HL-60 (cell line): Measurements from ENCODE around the gene WNT7A.

Source experiments
- DNase-seq, 2 experiments: peaks; one replicate each; pipeline ENCODE4 v3.0.0-alpha.2; 2010 to 2020; ENCODE audit warnings: low read depth in 1 of 2, low spot score in 1 of 2
- H3K27ac ChIP-seq: fragments of 250-450 bp; sonication (Bioruptor Pico); replicated peaks from 2 replicates; pipeline ENCODE4 v1.5.1; 2020; ENCODE audit warnings: mild to moderate bottlenecking, moderate library complexity
- H3K27me3 ChIP-seq: fragments of 250-450 bp; sonication (Bioruptor Pico); 2 replicates; pipeline ENCODE4 v1.5.1; 2021; ENCODE audit warnings: mild to moderate bottlenecking, moderate library complexity; ENCODE audit not compliant: insufficient read depth, poor library complexity, severe bottlenecking
- H3K4me3 ChIP-seq: replicated peaks from 2 replicates; pipeline ENCODE4 v1.5.1; 2011; ENCODE audit warnings: mild to moderate bottlenecking, control low read depth, low read length; ENCODE audit not compliant: insufficient read depth
- GABPA ChIP-seq: IDR thresholded peaks from 2 replicates; pipeline ENCODE4 v1.6.1; 2012; ENCODE audit warnings: low read depth
- POLR2AphosphoS5 ChIP-seq: IDR thresholded peaks from 2 replicates; pipeline ENCODE4 v1.6.1; 2012; ENCODE audit warnings: low read depth
- SPI1 ChIP-seq: IDR thresholded peaks from 2 replicates; pipeline ENCODE4 v1.6.1; 2012; ENCODE audit warnings: low read depth, mild to moderate bottlenecking, borderline replicate concordance
- TF ChIP-seq, protein P1 (sequence below): IDR thresholded peaks from 2 replicates; pipeline ENCODE4 v1.6.1; 2012; ENCODE audit warnings: low read depth; ENCODE audit not compliant: insufficient replicate concordance
- TF ChIP-seq, protein P2 (sequence below): IDR thresholded peaks from one replicate; pipeline ENCODE4 v1.5.1; 2011; ENCODE audit warnings: low read length, control low read depth, inconsistent platforms; ENCODE audit not compliant: insufficient read depth

The WNT7A gene

DNA sequence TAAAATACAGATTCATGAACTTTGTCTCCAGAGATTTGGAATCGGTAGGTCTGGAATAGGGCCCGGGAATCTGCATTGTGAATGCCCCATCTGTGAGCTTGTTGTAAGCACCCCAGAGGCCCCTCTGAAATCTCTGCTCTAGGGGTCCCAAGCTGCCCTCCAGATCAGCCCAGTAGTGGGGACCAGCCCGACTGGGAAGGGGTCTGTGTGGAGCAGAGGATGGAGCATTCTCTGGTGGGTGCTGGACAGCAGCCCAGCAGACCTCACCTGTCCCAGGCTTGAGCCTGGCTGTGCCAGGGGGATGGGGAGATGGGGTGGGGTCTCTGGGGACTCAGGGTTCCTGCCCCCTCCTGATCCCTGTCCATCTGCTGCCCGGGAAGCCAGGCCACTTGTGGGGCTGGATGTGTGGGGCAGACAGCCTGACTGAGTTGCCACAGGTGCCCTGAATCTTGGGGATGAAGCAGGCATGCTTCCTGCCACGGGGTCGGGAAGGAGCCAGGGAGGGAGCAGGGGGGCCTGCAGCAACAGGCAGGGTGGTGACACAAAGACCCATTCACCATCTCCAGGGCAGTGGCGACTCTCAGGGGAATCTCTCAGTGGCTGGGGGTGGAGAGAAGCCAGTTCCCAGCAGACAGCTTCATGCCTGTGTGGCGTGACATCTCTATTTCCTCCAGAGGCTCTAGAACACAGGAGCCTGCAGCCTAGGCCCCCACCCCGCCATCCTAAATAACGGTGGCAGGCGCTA lies 99.3 kb downstream of the WNT7A start:
- H3K27me3 ChIP-seq = peaks cover 9% of the 10 kb centered on the region
- no peak for DNase-seq
- TF ChIP-seq, protein P1, sequence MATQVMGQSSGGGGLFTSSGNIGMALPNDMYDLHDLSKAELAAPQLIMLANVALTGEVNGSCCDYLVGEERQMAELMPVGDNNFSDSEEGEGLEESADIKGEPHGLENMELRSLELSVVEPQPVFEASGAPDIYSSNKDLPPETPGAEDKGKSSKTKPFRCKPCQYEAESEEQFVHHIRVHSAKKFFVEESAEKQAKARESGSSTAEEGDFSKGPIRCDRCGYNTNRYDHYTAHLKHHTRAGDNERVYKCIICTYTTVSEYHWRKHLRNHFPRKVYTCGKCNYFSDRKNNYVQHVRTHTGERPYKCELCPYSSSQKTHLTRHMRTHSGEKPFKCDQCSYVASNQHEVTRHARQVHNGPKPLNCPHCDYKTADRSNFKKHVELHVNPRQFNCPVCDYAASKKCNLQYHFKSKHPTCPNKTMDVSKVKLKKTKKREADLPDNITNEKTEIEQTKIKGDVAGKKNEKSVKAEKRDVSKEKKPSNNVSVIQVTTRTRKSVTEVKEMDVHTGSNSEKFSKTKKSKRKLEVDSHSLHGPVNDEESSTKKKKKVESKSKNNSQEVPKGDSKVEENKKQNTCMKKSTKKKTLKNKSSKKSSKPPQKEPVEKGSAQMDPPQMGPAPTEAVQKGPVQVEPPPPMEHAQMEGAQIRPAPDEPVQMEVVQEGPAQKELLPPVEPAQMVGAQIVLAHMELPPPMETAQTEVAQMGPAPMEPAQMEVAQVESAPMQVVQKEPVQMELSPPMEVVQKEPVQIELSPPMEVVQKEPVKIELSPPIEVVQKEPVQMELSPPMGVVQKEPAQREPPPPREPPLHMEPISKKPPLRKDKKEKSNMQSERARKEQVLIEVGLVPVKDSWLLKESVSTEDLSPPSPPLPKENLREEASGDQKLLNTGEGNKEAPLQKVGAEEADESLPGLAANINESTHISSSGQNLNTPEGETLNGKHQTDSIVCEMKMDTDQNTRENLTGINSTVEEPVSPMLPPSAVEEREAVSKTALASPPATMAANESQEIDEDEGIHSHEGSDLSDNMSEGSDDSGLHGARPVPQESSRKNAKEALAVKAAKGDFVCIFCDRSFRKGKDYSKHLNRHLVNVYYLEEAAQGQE = no peak
- no peak for TF ChIP-seq POLR2AphosphoS5
- TF ChIP-seq, protein P2, sequence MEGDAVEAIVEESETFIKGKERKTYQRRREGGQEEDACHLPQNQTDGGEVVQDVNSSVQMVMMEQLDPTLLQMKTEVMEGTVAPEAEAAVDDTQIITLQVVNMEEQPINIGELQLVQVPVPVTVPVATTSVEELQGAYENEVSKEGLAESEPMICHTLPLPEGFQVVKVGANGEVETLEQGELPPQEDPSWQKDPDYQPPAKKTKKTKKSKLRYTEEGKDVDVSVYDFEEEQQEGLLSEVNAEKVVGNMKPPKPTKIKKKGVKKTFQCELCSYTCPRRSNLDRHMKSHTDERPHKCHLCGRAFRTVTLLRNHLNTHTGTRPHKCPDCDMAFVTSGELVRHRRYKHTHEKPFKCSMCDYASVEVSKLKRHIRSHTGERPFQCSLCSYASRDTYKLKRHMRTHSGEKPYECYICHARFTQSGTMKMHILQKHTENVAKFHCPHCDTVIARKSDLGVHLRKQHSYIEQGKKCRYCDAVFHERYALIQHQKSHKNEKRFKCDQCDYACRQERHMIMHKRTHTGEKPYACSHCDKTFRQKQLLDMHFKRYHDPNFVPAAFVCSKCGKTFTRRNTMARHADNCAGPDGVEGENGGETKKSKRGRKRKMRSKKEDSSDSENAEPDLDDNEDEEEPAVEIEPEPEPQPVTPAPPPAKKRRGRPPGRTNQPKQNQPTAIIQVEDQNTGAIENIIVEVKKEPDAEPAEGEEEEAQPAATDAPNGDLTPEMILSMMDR = no peak
- TF ChIP-seq GABPA = no peak
- TF ChIP-seq SPI1 = no peak
- H3K27ac ChIP-seq = no peak overlapping the region
- no peak overlapping the region for H3K4me3 ChIP-seq

DNA sequence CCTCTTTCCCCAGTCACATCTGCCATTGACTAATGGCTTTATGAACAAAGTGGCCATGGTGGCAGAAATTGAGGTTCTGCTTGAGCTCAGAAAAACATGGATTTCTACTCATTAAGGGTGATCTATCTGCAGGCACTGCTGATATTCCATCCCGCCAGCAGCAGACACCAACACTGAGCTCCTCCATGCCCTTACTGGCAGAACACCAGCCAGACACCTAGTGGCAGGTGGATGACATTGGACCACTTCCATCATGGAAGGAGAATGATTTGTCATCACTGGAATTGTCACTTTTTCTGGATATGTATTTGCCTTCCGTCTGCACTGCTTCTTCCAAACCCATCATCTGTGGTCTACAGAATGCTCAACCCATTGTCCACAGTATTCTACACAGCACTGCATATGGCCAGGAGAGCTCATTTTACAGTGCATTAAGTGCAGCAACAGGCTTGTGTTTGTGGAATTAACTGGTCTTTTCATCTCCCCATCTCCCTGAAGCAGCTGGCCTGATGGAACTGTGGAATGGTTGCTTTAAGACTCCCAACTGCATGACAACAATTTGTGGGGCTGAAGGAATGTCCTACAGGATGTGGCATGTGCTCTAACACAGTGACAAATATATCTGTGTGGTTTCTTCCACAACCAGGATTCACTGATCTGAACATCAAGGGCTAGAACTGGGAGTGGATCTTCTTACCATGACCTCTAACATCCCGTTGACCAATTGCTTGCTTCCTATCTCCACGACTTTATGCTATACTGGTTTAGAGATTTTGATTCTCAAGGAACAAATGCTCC lies 103.4 kb downstream of the WNT7A start:
- H3K27ac ChIP-seq = no peak overlapping the region
- TF ChIP-seq, protein P1 = no peak
- TF ChIP-seq, protein P2 = no peak
- TF ChIP-seq SPI1 = no peak
- TF ChIP-seq POLR2AphosphoS5 = no peak
- no peak for TF ChIP-seq GABPA
- no peak for DNase-seq
- H3K27me3 ChIP-seq = peaks cover under 1% of the 10 kb centered on the region
- no peak overlapping the region for H3K4me3 ChIP-seq

DNA sequence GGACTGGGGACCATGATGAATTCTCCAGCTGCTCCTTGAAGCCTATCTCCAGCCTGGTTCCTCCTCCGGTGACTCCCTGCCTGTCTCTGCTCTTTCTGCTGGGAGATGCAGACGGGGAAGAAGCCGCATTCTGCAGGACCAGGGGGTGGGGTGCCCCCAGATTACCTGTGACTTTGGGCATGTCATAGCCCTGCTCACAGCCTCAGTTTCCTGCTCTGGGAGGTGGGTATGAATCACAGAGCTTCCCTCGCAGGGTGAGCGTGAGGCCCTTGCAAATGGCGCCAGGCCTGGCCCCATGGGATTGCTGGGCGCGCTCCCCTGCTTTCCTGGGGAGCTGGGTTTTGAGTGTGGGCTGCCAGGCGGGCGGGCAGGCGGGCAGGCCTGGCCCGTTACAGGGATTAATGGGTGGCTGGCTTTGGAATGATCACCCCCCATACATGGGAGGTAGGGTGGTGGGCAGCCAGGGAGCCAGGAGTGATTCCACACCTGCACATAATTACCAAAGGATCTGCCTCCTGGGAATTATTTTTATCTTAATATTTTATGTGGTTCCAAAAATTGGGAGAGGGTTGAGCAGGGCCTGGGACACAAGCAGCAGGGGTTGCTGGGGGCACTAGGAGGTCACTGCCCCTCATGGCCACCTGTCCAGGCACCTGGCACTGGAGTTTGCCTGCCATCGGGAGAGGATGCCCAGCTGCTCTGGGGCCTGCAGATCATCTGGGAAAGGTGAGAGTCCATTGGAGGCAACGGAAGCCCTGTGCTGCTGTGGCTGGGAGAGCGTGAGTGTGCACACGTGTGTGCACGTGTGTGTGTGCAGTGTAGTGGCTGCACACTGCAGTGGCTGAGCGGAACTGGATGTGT lies 106.8 kb downstream of the WNT7A start:
- TF ChIP-seq, protein P2 = no peak
- TF ChIP-seq, protein P1 = no peak
- TF ChIP-seq GABPA (no peak), POLR2AphosphoS5 (no peak), SPI1 (no peak)
- Histone ChIP-seq H3K27ac (no peak overlapping the region), H3K4me3 (no peak overlapping the region), H3K27me3 (no peaks in the 10 kb centered on the region)
- no peak for DNase-seq
